HepG2 (cell line): ENCODE measurements around the gene ARIH2. TPM values are rescaled to one million over a fixed set of nuclear protein-coding genes. Genes with fewer than 3 reads are reported as not detected.
A peak's percentile ranks its signal among the peaks of the same experiment; 100 is the strongest.

Experiments used
- HDAC1 ChIP-seq: sonication (generic); formaldehyde crosslinking; IDR thresholded peaks from 2 replicates; pipeline ENCODE4 v1.5.1; 2020; ENCODE audit warnings: mild to moderate bottlenecking, missing genetic modification reagents
- HOXA7 ChIP-seq: sonication (generic); formaldehyde crosslinking; IDR thresholded peaks from 2 replicates; pipeline ENCODE4 v1.8.1; 2022; ENCODE audit warnings: mild to moderate bottlenecking, missing genetic modification reagents, moderate library complexity
- KDM2A ChIP-seq: sonication (generic); formaldehyde crosslinking; IDR thresholded peaks from 2 replicates; pipeline ENCODE4 v1.4.0; 2020; ENCODE audit warnings: low read depth, missing genetic modification reagents, borderline replicate concordance
- KDM5A ChIP-seq: fragments of 200-600 bp; sonication (generic); IDR thresholded peaks from 2 replicates; pipeline ENCODE4 v1.7.0; 2018; ENCODE audit warnings: antibody characterized with exemption, mild to moderate bottlenecking, low read length, borderline replicate concordance
- MED1 ChIP-seq: sonication (generic); formaldehyde crosslinking; IDR thresholded peaks from 2 replicates; pipeline ENCODE4 v1.4.0; 2020; ENCODE audit warnings: missing genetic modification reagents
- PHF20 ChIP-seq: sonication (generic); formaldehyde crosslinking; IDR thresholded peaks from 2 replicates; pipeline ENCODE4 v1.5.0; 2020; ENCODE audit warnings: mild to moderate bottlenecking, missing genetic modification reagents
- SCMH1 ChIP-seq: sonication (generic); formaldehyde crosslinking; IDR thresholded peaks from 2 replicates; pipeline ENCODE4 v1.9.0; 2021; ENCODE audit warnings: missing genetic modification reagents, mild to moderate bottlenecking, borderline replicate concordance
- SMYD3 ChIP-seq: sonication (generic); formaldehyde crosslinking; IDR thresholded peaks from 2 replicates; pipeline ENCODE4 v1.8.1; 2023; ENCODE audit warnings: mild to moderate bottlenecking, missing genetic modification reagents
- SRF ChIP-seq: IDR thresholded peaks from 2 replicates; pipeline ENCODE4 v1.6.1; 2011; ENCODE audit warnings: mild to moderate bottlenecking, low read depth, low read length, moderate library complexity
- SRSF4 ChIP-seq: fragments of 200-400 bp; formaldehyde crosslinking; IDR thresholded peaks from one replicate; pipeline ENCODE4 v1.6.1; 2018; ENCODE audit warnings: mild to moderate bottlenecking, low read depth, low read length, moderate library complexity; ENCODE audit not compliant: poor library complexity, severe bottlenecking
- ZFYVE20 ChIP-seq: sonication (generic); formaldehyde crosslinking; IDR thresholded peaks from 2 replicates; pipeline ENCODE4 v1.8.0; 2023; ENCODE audit warnings: low read depth, mild to moderate bottlenecking, moderate library complexity, missing genetic modification reagents, borderline replicate concordance
- ZIK1 ChIP-seq: sonication (generic); formaldehyde crosslinking; IDR thresholded peaks from 2 replicates; pipeline ENCODE4 v1.5.0; 2020; ENCODE audit warnings: mild to moderate bottlenecking, low read depth, missing genetic modification reagents, borderline replicate concordance
- ZNF343 ChIP-seq: sonication (generic); formaldehyde crosslinking; IDR thresholded peaks from 2 replicates; pipeline ENCODE4 v1.4.0; 2020; ENCODE audit warnings: mild to moderate bottlenecking, missing genetic modification reagents
- ZNF660 ChIP-seq: sonication (generic); formaldehyde crosslinking; IDR thresholded peaks from 2 replicates; pipeline ENCODE4 v1.5.1; 2020; ENCODE audit warnings: mild to moderate bottlenecking, low read depth, missing genetic modification reagents, borderline replicate concordance
- ZNF720 ChIP-seq: sonication (generic); formaldehyde crosslinking; IDR thresholded peaks from 2 replicates; pipeline ENCODE4 v1.4.0; 2020; ENCODE audit warnings: missing genetic modification reagents
- polyA plus RNA-seq, 8 experiments: library from polyadenylated mRNA; depleted of rRNA in 3 of 8; stranded (reverse) in 7 of 8; unstranded in 1 of 8; fragments of >200 nt; fragmentation: Illumina TruSeq in 4 of 8; extraction: Trizol in 4 of 8; gene quantifications; 2 replicates each; pipeline versions ENCODE4 v1.2.1 to v1.2.3, GENCODE V29; 2011 to 2016; ENCODE audit warnings: low read depth in 4 of 8, missing spikeins in 1 of 8, mixed read lengths in 1 of 8; ENCODE audit not compliant: insufficient read depth in 1 of 8
- total RNA-seq, 5 experiments: library from RNA; depleted of rRNA; stranded (reverse); fragments of >200 nt; fragmentation: Illumina TruSeq; extraction: Trizol; gene quantifications; 2 replicates each; pipeline ENCODE4 v1.2.3, GENCODE V29; 2016; ENCODE audit warnings: low read depth in 1 of 5
- TF ChIP-seq, protein P1 (sequence below): sonication (generic); formaldehyde crosslinking; IDR thresholded peaks from 2 replicates; pipeline ENCODE4; 2020; ENCODE audit warnings: missing genetic modification reagents, mild to moderate bottlenecking, borderline replicate concordance
- TF ChIP-seq, protein P2 (sequence below): sonication (generic); formaldehyde crosslinking; IDR thresholded peaks from 2 replicates; pipeline ENCODE4 v1.4.0; 2020; ENCODE audit warnings: missing genetic modification reagents
- TF ChIP-seq, protein P3 (sequence below): sonication (generic); formaldehyde crosslinking; IDR thresholded peaks from 2 replicates; pipeline ENCODE4 v1.5.0; 2020; ENCODE audit warnings: mild to moderate bottlenecking, low read depth, missing genetic modification reagents, borderline replicate concordance
- TF ChIP-seq, protein P4 (sequence below): sonication (generic); formaldehyde crosslinking; IDR thresholded peaks from 2 replicates; pipeline ENCODE4 v1.4.0; 2020; ENCODE audit warnings: missing genetic modification reagents
- TF ChIP-seq, protein P5 (sequence below): sonication (generic); formaldehyde crosslinking; IDR thresholded peaks from 2 replicates; pipeline ENCODE4 v1.4.0; 2020; ENCODE audit warnings: mild to moderate bottlenecking, low read depth, missing genetic modification reagents

The ARIH2 gene
- total and polyA plus RNA-seq, 2 of the 13 experiments (the other 11 are each of a cell fraction or from before 2014, with no cell fraction given): 64.8 to 83.3 TPM

DNA sequence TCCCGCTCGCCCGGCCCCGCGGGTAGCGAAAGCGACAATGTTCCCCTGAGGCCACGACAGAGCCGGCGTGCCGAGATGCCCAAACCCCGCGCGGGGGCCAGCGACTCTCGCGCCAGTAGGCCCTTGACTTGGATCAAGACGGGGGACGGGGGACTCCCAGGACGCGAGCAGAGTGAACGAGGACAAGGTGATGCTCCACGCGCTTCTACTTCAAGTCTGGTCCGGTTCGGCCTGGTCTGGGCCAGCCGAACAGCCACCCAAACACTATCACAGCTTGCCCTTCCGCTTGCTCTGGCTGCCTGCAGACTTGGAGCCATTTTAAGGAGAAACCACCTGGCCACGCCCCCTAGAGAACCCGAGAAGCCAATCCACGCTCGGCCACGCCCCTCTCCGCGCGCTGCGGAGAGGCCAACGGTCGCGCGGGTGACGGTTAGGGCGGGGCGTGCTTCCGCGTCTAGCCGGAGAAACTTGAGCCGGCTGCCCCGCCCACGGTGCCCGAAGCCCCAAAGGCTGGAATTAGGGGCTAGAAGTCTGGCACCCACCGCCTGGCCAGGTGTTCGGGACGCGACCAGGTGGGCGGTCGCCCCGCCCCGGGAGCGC is 102.7 kb downstream of the ARIH2 start (continued):
- no peak for TF ChIP-seq HOXA7 (CRISPR knock-in tag)
- no peak for TF ChIP-seq ZNF660 (CRISPR knock-in tag)
- no peak for TF ChIP-seq ZNF343 (CRISPR knock-in tag)
- TF ChIP-seq, protein P1, sequence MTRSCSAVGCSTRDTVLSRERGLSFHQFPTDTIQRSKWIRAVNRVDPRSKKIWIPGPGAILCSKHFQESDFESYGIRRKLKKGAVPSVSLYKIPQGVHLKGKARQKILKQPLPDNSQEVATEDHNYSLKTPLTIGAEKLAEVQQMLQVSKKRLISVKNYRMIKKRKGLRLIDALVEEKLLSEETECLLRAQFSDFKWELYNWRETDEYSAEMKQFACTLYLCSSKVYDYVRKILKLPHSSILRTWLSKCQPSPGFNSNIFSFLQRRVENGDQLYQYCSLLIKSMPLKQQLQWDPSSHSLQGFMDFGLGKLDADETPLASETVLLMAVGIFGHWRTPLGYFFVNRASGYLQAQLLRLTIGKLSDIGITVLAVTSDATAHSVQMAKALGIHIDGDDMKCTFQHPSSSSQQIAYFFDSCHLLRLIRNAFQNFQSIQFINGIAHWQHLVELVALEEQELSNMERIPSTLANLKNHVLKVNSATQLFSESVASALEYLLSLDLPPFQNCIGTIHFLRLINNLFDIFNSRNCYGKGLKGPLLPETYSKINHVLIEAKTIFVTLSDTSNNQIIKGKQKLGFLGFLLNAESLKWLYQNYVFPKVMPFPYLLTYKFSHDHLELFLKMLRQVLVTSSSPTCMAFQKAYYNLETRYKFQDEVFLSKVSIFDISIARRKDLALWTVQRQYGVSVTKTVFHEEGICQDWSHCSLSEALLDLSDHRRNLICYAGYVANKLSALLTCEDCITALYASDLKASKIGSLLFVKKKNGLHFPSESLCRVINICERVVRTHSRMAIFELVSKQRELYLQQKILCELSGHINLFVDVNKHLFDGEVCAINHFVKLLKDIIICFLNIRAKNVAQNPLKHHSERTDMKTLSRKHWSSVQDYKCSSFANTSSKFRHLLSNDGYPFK (CRISPR knock-in tag): no peak
- no peak; the same call in 1 of the 2 replicates for TF ChIP-seq KDM5A
- TF ChIP-seq, protein P2, sequence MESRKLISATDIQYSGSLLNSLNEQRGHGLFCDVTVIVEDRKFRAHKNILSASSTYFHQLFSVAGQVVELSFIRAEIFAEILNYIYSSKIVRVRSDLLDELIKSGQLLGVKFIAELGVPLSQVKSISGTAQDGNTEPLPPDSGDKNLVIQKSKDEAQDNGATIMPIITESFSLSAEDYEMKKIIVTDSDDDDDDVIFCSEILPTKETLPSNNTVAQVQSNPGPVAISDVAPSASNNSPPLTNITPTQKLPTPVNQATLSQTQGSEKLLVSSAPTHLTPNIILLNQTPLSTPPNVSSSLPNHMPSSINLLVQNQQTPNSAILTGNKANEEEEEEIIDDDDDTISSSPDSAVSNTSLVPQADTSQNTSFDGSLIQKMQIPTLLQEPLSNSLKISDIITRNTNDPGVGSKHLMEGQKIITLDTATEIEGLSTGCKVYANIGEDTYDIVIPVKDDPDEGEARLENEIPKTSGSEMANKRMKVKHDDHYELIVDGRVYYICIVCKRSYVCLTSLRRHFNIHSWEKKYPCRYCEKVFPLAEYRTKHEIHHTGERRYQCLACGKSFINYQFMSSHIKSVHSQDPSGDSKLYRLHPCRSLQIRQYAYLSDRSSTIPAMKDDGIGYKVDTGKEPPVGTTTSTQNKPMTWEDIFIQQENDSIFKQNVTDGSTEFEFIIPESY (CRISPR knock-in tag): no peak; the same call in 1 of the 2 replicates
- peak; percentile 56; the same call in 1 of the 2 replicates for TF ChIP-seq PHF20 (CRISPR knock-in tag)
- TF ChIP-seq ZNF720 (CRISPR knock-in tag): no peak
- peak; percentile 16; the same call in 1 of the 2 replicates for TF ChIP-seq ZIK1 (CRISPR knock-in tag)
- TF ChIP-seq, protein P3, sequence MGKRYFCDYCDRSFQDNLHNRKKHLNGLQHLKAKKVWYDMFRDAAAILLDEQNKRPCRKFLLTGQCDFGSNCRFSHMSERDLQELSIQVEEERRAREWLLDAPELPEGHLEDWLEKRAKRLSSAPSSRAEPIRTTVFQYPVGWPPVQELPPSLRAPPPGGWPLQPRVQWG (CRISPR knock-in tag): no peak; the same call in 1 of the 2 replicates
- peak; percentile 52; the same call in 1 of the 2 replicates for TF ChIP-seq KDM2A (CRISPR knock-in tag)
- TF ChIP-seq SMYD3 (CRISPR knock-in tag): no peak
- TF ChIP-seq MED1 (CRISPR knock-in tag): peak; percentile 63
- TF ChIP-seq SRSF4: no peak
- peak; percentile 87; the same call in 1 of the 2 replicates for TF ChIP-seq ZFYVE20 (CRISPR knock-in tag)
- TF ChIP-seq, protein P4, sequence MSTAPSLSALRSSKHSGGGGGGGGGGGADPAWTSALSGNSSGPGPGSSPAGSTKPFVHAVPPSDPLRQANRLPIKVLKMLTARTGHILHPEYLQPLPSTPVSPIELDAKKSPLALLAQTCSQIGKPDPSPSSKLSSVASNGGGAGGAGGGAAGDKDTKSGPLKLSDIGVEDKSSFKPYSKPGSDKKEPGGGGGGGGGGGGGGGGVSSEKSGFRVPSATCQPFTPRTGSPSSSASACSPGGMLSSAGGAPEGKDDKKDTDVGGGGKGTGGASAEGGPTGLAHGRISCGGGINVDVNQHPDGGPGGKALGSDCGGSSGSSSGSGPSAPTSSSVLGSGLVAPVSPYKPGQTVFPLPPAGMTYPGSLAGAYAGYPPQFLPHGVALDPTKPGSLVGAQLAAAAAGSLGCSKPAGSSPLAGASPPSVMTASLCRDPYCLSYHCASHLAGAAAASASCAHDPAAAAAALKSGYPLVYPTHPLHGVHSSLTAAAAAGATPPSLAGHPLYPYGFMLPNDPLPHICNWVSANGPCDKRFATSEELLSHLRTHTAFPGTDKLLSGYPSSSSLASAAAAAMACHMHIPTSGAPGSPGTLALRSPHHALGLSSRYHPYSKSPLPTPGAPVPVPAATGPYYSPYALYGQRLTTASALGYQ (CRISPR knock-in tag): 0 out of 2 replicates have a peak, but pooled peaks have one; percentile 28
- peak; percentile 87 for TF ChIP-seq HDAC1 (CRISPR knock-in tag)
- no peak for TF ChIP-seq SCMH1 (CRISPR knock-in tag)
- TF ChIP-seq, protein P5, sequence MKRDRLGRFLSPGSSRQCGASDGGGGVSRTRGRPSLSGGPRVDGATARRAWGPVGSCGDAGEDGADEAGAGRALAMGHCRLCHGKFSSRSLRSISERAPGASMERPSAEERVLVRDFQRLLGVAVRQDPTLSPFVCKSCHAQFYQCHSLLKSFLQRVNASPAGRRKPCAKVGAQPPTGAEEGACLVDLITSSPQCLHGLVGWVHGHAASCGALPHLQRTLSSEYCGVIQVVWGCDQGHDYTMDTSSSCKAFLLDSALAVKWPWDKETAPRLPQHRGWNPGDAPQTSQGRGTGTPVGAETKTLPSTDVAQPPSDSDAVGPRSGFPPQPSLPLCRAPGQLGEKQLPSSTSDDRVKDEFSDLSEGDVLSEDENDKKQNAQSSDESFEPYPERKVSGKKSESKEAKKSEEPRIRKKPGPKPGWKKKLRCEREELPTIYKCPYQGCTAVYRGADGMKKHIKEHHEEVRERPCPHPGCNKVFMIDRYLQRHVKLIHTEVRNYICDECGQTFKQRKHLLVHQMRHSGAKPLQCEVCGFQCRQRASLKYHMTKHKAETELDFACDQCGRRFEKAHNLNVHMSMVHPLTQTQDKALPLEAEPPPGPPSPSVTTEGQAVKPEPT (CRISPR knock-in tag): no peak; the same call in 1 of the 2 replicates
- TF ChIP-seq SRF: no peak
